Measurements from ENCODE around the gene SDC4. TPM values are rescaled to one million over a fixed set of nuclear protein-coding genes. Genes with fewer than 3 reads are reported as not detected.

SDC4 gene
- total RNA-seq, 2 donors from 2014 or later, result 23.5 to 33.0 TPM

Other genes with a start within 250 kb of the SDC4 start
- gene KCNS1, start 247.3 kb downstream of the SDC4 start, total RNA-seq, result under 1 TPM in 1 of 2 donors, not detected in 1; 0.70 TPM
- not detected for gene WFDC5, start 233.2 kb downstream of the SDC4 start, total RNA-seq
- gene WFDC12, start 224.0 kb downstream of the SDC4 start, total RNA-seq, result not detected
- not detected for gene PI3, start 173.5 kb downstream of the SDC4 start, total RNA-seq
- not detected for gene SEMG1, start 141.4 kb downstream of the SDC4 start, total RNA-seq
- not detected for gene SEMG2, start 127.1 kb downstream of the SDC4 start, total RNA-seq
- not detected for gene SLPI, start 93.9 kb downstream of the SDC4 start, total RNA-seq
- not detected for gene RBPJL, start 41.6 kb downstream of the SDC4 start, total RNA-seq
- 1 to 10 TPM in 1 of 2 donors, under 1 TPM in 1; 0.11 to 1.4 TPM for gene MATN4, start 40.1 kb downstream of the SDC4 start, total RNA-seq
- gene SYS1, start 14.7 kb upstream of the SDC4 start, total RNA-seq, result 10 to 100 TPM; 28.0 to 33.3 TPM
- under 1 TPM; 0.16 to 0.45 TPM for gene TP53TG5, start 29.9 kb upstream of the SDC4 start, total RNA-seq
- gene DBNDD2, start 59.9 kb upstream of the SDC4 start, total RNA-seq, result 10 to 100 TPM; 22.7 to 50.9 TPM
- 10 to 100 TPM; 45.0 to 59.1 TPM for gene PIGT, start 67.7 kb upstream of the SDC4 start, total RNA-seq
- 1 to 10 TPM; 1.2 to 2.5 TPM for gene WFDC2, start 121.3 kb upstream of the SDC4 start, total RNA-seq
- gene SPINT3, start 167.2 kb upstream of the SDC4 start, total RNA-seq, result not detected
- not detected for gene WFDC6, start 191.1 kb upstream of the SDC4 start, total RNA-seq
- not detected for gene EPPIN, start 199.0 kb upstream of the SDC4 start, total RNA-seq
- gene WFDC8, start 230.9 kb upstream of the SDC4 start, total RNA-seq, result not detected